Measurements from ENCODE around the gene PECR.
"Not testable (repeated sequence)": the region's sequence is repeated elsewhere in the genome, so short reads cannot be mapped to it uniquely, and the experiment has no call there.

Gene PECR

GRCh38 chr2:216023055-216023648, 58.5 kb downstream of the PECR start:
- no peak for DNase-seq

GRCh38 chr2:216021768-216022565, 59.6 kb downstream of the PECR start:
- no peak for DNase-seq

- no peak for DNase-seq
Observed at GRCh38 chr2:216018709-216019108, 62.9 kb downstream of the PECR start.

- no peak for DNase-seq
Observed at GRCh38 chr2:216017365-216017764, 64.2 kb downstream of the PECR start.

- DNase-seq = no peak
Observed at GRCh38 chr2:216016581-216016980, 65.0 kb downstream of the PECR start.

- peak; percentile 20 for DNase-seq
Observed at GRCh38 chr2:216015722-216016464, 65.7 kb downstream of the PECR start.

- DNase-seq = no peak
Observed at GRCh38 chr2:216014986-216015385, 66.6 kb downstream of the PECR start.

- no peak for DNase-seq
Observed at GRCh38 chr2:216014006-216014405, 67.6 kb downstream of the PECR start.

GRCh38 chr2:216013080-216013909, 68.3 kb downstream of the PECR start, which contains the start of gene MREG:
Gene MREG, minus strand, starts transcription at chr2:216013551. Its CDS starts 224 bp downstream, at chr2:216013327.
- peak; percentile 75 for DNase-seq

GRCh38 chr2:216012830-216013079, 68.9 kb downstream of the PECR start:
- no peak for DNase-seq

- no peak for DNase-seq
Observed at GRCh38 chr2:216012133-216012829, 69.3 kb downstream of the PECR start.

- DNase-seq = not testable (repeated sequence)
Observed at GRCh38 chr2:216009215-216009614, 72.4 kb downstream of the PECR start.

- no peak for DNase-seq
Observed at GRCh38 chr2:216008387-216008786, 73.2 kb downstream of the PECR start.

GRCh38 chr2:216006164-216006663, 75.4 kb downstream of the PECR start:
- peak; percentile 24 for DNase-seq

- no peak for DNase-seq
Observed at GRCh38 chr2:216004697-216005283, 76.8 kb downstream of the PECR start.

GRCh38 chr2:216003876-216004696, 77.5 kb downstream of the PECR start:
- DNase-seq = no peak

- no peak for DNase-seq
Observed at GRCh38 chr2:216002693-216003092, 78.9 kb downstream of the PECR start.

GRCh38 chr2:216002101-216002678, 79.4 kb downstream of the PECR start:
- DNase-seq = no peak

- no peak for DNase-seq
Observed at GRCh38 chr2:216001216-216002100, 80.2 kb downstream of the PECR start.

Data from activated effector memory CD4-positive, alpha-beta T cell treated with Interleukin-2 at 50 U/mL for 16 hours (primary cell).